ENCODE data around the gene COG4.
"Not testable (repeated sequence)": the region's sequence is repeated elsewhere in the genome, so short reads cannot be mapped to it uniquely, and the experiment has no call there.

Gene COG4

DNA sequence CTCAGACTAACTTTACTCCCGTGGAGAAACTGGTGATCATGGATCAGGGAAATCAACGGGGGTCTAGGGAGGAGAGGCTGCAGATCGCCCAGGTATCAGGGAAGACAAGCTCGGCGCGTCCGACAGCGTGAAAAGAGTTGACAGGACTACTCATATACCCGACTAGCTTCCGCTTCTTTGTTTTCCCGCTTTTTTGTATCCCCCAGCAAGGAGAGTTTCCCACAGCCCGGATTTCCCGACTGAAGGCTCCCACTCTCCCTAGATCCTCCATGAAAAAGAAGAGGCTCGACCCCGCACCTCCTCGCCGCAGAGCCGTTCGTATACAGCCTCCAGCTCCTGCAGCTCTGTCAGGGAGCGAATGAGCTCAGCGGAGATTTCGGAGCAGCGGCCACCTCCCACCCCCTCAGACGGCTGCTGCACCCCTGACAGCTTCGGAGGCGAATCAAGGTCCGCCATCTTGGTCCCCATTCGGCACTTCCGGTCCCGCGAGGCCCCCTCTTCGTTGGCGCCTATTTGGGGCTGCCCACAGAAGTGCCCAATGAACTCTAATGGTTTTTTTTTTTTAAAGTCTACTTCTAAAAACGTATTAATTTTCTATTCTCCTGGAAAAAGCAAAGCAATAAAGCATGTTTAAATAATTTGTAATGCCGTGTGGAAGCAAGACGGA is at the start of gene COG4:
Gene COG4 (minus strand): TSS at position 479 of the 667 bp plus-strand sequence. CDS start 11 bp downstream, at position 468.
- peak; percentile 81 to 90 for DNase-seq (ENCODE audit: low read depth in 1 of 2, low spot score in 1 of 2)

DNA sequence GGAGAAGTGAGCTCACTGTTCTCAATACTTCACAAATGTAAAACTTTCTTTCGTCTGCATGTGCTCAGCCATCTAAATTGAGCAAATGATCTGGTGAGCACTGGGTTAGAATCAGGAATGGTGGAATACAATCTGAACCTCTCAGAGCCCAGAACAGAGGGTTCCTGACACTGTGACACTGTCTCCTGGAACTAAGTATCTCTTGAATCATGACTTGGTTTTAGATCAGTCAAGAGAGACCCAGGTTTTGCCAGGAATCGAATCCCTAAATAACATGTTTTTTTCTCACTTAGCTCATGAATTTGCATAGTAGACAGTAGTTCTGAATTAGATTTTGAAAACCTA is 49.5 kb upstream of the COG4 start:
- DNase-seq (ENCODE audit: low read depth in 1 of 2, low spot score in 1 of 2), result no peak

DNA sequence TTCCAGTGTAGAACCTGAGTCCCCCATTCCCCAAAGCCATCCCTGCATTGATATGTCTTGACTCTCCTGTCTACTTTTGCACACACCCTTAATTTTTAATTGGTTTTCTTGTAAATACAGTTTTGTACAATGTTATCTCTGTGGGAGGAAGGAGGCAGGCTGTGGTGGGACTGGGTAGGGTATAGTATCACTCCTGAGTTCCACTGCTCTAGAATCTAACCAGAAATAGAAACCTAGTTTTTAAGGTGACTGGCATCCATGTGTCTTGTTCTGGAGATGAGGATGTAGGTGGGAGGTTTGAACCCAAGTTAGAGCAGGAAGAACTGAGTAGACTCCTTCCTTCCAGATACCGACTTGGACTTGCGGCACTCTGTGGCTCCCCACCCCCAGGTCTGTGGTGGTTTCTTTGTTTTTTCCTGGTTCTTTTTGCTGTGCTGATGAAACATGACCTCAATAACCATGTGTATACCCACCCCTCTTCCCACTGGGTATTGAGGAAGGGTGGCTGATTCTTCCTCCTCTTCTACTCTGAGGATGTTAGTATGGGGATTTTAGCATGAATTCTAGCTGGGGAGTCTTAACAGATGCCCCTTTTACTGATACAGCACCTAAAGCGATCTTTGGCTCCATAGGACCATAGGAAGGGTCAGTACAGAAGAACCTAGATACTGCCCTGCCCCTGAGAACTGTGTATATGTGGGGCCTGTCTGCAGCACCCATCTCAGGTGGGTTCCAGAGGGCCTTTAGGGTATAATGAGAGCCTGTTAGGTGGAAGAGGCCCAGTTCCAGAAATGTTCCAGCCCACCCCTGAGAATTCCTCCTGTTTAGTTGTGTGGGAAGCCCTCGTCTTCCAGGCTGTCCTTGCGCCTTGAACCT is 48.9 kb upstream of the COG4 start:
- no peak for DNase-seq (ENCODE audit: low read depth in 1 of 2, low spot score in 1 of 2)

DNA sequence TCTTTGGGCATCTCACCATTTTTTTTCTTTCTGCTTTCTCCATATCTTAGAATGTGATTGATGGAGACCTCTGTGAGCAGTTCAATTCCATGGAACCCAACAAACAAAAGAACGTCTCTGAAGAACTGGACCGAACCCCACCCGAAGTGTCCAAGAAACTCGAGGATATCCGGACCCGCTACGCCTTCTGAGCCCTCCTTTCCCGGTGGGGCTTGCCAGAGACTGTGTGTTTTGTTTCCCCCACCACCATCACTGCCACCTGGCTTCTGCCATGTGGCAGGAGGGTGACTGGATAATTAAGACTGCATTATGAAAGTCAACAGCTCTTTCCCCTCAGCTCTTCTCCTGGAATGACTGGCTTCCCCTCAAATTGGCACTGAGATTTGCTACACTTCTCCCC is 48.3 kb upstream of the COG4 start:
- DNase-seq (ENCODE audit: low read depth in 1 of 2, low spot score in 1 of 2), result no peak

DNA sequence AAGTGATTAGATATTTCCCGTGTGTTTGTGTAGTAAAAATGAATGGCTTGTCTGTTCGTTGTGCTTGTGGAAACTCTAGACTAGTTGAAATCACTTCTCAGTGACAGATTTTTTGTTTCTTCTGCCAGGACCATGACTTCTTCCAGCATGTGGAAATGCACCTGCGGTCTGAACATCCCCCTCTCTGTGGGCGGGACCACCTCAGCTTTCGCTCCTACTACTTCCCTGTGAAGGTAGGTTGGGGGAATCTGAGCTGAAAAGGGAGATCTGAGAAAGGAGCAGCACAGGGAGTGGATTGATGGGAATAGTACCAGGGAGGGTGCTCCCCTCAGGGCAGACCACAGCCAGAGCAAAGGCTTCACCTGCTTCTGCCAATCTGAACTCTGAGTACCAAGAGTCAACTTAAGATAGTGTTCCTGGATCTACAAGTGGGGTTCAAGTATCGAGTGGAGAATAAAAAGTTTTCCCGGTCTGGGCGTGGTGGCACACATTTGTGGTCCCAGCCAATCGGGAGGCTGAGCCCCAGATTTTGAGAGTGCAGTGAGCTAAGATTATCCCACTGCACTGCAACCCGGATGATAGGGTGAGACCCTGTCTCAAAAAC is 47.7 kb upstream of the COG4 start:
- DNase-seq (ENCODE audit: low read depth in 1 of 2, low spot score in 1 of 2), result no peak

DNA sequence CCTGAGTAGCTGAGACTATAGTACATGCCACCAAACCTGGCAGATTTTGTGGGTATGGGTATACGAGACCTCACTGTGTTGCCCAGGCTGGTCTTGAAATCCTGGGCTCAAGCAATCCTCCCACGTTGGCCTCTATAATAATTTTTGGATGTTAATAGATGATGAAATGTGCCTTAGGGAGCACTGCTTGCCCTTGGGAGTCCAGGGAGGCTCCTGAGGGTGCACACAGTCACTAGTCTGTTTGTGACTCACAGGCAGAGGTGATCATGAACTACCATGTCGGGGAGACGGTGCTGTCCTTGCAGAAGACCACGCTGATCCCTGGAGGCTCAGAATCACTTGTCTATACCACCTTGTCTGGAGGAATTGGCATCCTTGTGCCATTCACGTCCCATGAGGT is 46.4 kb upstream of the COG4 start:
- no peak for DNase-seq (ENCODE audit: low read depth in 1 of 2, low spot score in 1 of 2)

DNA sequence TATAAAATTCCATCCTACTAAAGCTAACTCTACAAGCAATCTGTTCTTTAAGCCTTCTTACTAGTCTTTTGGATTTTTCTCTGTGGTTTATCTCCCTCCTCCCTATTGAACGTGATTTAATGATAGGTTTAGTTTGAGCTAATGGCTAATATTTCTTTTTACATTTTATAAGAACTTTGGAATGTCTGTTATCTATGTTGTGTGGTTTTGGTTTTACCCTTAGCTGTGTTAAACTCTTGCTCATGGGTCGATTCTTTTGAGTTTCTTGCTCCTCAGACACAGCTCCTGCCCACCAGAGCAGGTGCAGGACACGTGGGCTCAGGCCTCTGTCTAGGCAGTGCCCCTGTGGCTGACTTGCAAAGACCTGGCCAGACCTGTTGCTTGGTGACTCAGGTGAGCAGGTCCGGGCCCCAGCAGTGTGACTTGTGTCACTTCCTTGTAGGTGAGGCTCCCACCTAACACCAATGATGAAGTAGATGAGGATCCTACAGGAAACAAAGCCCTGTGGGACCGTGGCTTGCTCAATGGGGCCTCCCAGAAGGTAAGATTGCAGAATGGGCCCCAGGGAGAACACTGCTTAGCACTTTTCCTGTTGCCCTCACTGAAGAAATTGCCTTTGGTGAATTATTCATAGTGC is 45.4 kb upstream of the COG4 start:
- no peak for DNase-seq (ENCODE audit: low read depth in 1 of 2, low spot score in 1 of 2)

DNA sequence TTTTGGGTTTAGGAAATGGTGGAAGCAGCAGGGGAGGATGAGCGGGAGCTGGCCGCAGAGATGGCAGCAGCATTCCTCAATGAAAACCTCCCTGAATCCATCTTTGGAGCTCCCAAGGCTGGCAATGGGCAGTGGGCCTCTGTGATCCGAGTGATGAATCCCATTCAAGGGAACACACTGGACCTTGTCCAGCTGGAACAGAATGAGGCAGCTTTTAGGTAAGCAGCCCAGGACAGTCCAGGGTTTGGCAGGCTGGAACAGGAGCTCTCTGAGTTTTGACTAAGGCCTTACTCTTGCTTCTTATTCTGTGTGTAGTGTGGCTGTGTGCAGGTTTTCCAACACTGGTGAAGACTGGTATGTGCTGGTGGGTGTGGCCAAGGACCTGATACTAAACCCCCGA is 41.7 kb upstream of the COG4 start:
- DNase-seq (ENCODE audit: low read depth in 1 of 2, low spot score in 1 of 2), result no peak

DNA sequence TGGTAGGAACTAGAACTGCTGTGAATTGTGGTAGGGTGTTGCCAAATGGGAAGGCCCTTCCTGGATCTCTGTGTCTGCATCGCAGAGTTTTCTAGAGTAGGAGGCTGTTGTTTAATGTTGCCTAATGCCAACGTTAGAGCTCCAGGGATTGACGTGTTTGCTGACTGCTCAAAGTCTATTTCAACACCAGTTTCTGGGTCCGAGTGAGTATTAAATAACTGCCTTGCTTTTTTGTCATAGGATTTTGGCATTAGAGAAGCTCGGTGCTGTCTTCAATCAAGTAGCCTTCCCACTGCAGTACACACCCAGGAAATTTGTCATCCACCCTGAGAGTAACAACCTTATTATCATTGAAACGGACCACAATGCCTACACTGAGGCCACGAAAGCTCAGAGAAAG is 40.3 kb upstream of the COG4 start:
- no peak for DNase-seq (ENCODE audit: low read depth in 1 of 2, low spot score in 1 of 2)

DNA sequence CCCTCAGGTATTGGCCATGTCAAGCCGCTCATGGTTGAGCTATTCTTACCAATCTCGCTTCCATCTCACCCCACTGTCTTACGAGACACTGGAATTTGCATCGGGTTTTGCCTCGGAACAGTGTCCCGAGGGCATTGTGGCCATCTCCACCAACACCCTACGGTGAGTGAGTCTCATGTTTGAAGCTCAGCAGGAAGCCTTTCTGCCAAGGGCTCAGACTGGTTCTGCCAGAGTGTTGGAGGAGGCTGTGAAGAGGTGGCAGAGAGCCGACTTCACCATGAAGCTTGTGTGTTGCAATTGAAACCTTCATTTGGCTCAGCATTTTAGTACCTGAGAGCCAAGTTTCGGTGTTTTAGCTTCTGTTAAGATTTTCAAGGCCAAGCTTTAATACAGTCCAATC is 38.3 kb upstream of the COG4 start:
- DNase-seq (ENCODE audit: low read depth in 1 of 2, low spot score in 1 of 2), result no peak

DNA sequence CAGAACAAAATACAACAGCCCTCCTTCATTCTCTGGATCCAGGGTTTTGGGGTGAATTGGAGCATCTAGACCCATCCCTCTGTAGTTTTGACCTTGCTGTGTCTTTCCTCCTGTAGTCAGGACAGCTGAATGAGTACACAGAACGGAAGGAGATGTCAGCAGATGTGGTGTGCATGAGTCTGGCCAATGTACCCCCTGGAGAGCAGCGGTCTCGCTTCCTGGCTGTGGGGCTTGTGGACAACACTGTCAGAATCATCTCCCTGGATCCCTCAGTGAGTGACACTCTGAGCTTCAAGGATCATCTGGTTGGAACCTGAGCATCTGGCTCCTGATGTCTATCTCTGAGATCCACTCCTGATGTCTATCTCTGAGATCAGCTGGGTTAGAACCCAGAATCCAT is 32.7 kb upstream of the COG4 start:
- no peak for DNase-seq (ENCODE audit: low read depth in 1 of 2, low spot score in 1 of 2)

DNA sequence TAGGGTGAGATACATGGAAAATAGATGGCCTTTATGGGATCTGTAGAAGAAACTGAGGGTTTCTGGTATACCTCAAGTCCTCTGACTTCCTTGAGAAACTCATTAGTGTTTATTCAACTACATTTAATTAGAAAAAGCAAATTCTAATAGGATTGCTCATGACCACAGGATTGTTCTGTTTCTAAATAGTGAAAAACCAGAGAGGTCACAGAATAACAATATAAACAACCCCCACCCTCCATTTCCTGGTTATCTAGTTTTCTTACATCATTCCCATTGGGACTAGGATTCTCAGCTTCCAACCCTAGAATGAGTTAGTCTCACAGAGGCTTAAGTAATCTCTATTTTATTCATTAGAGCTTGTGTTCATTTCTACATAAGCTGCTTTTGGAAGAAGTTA is 30.3 kb upstream of the COG4 start:
- no peak for DNase-seq (ENCODE audit: low read depth in 1 of 2, low spot score in 1 of 2)

DNA sequence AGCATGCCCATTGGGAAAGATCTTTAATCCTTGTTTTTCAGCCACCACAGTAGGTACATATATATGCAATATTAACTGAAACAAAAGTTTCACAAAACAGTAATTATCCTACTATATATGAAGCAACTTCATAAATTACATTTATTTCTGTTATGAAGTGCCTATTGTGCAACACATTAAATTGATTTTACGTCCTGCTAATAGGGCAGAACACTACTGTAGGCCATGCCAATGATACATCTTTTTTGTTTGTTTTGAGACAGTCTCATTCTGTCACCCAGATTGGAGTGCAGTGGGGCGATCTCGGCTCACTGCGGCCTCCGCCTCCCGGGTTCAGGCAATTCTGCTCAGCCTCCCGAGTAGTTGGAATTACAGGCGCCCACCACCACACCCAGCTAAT is 29.3 kb upstream of the COG4 start:
- DNase-seq (ENCODE audit: low read depth in 1 of 2, low spot score in 1 of 2), result no peak

DNA sequence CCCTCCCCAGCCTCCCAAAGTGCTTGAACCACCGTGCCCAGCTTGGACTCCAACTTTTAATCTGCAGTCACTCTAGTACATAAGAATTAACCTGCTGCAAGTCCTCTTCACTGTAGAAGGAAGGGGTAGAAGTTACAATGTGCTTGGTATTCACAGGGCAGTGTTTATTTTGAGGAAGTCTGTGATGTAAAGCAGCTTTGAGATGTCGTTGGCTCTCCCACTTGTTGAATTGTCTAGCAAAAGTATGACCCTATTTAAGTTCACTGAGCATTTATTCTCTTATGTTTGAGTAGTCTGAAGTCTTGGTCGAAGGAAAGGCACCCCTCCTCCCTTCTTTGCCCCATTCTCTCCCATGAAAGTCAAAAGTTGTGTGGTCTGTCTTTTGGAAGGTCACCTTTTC is 28.4 kb upstream of the COG4 start:
- DNase-seq (ENCODE audit: low read depth in 1 of 2, low spot score in 1 of 2), result no peak

DNA sequence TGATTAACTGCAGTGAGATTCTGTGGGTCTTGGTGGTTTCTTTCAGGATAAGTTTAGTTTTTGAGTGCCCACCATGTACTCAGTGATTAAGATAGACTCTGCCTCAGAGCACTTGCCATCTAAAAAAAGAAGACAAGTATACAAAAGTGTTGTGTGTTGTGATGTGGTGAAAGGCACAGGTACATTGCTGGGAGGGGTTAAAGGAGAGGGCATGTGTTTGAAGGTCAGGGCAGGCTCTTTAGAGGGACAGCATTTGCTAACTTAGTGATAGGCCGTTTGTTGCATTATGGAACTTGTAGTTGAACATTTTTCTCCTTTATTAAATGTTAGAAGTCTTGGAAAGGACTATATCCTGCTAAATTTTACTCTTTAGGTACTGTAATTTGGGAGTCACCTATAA is 26.7 kb upstream of the COG4 start:
- no peak for DNase-seq (ENCODE audit: low read depth in 1 of 2, low spot score in 1 of 2)

DNA sequence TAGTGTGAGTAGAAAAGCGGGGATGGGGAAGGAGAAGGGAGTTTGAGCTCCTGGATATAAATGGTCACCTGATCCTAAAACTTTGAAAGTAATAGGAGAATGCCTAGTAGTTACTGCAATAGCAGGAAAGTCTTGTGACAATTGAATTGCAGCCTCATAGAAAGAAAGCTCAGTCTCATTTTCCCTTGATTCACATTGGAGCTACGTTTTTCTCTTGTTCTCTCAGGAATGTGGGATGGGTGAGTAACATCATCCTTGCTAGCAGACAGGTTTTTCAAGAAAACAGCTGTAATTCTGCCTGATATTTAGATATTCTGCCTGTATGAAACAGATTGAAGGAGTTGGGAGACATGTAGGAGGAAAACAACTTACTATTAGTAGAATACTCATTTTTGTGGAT is 25.6 kb upstream of the COG4 start:
- DNase-seq (ENCODE audit: low read depth in 1 of 2, low spot score in 1 of 2), result no peak

DNA sequence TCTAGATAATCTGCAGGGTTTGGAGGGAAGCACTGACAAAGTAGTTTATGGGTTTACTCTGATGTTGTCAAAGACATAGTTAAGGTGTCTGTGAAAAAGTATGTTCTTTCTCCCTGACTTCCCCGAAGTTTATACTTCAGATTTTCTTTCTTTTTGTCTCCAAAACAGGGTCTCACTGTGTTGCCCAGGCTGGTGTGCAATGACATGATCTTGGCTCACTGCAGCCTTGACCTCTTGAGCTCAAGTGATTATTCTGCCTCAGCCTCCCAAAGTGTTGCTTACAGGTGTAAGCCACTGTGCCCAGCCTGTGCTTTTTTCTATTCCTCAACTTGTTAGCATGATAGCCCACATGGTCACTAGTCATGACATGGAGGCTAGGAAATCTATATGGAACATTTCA is 21.2 kb upstream of the COG4 start:
- no peak for DNase-seq (ENCODE audit: low read depth in 1 of 2, low spot score in 1 of 2)

DNA sequence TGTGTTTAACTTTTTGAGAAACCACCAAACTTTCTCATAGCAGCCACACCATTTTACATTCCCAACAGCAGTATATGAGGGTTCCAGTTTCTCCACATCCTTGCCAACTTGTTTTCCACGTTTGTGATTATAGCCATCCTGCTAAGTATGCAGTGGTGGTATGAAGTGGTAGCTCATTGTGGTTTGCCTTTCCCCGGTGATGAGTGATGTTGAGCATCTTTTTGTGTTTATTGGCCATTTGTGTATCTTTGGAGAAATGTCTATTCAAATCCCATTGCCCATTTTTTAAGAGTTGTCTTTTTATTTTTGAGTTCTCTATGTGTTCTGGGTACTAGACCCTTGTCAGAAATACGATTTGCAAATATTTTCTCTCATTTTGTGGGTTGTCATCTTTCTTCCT is 17.6 kb upstream of the COG4 start:
- no peak for DNase-seq (ENCODE audit: low read depth in 1 of 2, low spot score in 1 of 2)

DNA sequence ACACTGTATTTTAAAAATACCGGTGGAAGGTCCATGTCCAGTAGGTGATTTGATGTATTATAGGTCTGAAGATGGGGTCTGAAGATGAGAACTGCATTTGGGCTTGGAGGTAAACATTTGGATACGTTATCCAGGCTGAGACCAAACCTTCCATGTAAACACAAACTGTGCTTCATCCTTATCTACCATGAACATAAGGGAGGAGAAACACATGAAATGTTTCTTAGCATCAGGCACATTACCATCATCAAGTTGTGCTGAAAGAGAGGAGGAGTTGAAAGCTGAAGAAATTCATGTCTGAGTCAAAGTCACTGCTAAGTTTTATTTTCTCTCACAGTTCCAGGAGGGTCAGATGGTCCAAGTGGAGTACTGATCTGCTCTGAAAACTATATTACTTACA is 11.6 kb upstream of the COG4 start:
- no peak for DNase-seq (ENCODE audit: low read depth in 1 of 2, low spot score in 1 of 2)

DNA sequence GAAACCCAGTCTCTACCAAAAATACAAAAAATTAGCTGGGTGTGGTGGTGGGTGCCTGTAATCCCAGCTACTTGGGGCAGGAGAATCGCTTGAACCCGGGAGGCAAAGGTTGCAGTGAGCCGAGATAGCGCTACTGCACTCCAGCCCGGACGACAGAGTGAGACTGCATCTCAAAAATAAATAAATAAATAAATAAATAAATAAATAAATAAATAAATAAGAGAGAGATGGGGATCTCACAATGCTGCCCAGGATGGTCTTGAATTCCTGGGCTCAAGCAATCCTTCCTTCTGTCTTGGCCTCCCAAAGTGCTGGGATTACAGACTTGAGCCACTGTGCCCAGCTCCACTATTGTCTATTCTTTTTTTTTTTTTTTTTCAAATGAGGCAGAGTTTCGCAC is 6.6 kb upstream of the COG4 start:
- not testable (repeated sequence) for DNase-seq (ENCODE audit: low read depth in 1 of 2, low spot score in 1 of 2)

DNA sequence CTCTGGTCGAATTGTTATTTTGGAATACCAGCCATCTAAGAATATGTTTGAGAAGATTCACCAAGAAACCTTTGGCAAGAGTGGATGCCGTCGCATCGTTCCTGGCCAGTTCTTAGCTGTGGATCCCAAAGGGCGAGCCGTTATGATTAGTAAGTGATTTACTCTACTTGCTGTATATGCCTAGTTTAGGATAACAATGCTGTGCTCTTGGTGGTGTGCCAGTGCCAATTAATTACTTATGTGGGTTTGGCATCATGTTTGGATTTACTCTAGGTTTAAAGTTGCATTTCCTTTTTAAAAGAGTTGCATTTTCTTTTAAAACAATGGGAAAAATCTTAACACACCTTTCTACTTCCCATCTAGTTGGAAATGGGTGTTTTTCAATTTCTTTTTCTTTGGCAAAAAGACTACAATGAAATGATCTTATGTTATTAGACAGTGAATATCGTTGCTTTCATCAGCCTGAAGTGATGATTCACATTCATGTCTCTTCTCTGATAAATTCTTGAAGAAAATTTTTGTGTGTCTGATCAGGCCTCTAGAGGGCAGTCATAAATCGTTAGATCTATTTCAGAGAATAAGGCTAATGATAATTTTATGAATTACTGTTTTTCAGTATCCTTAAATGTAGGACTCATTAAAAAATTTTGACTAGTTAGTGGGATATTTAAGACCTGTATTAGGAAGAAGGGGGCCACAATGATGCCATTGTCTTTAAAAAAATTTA is 5.9 kb upstream of the COG4 start:
- DNase-seq (ENCODE audit: low read depth in 1 of 2, low spot score in 1 of 2), result no peak
